ENCODE results near the gene CRISPLD2.

The CRISPLD2 gene

GRCh38 chr16:84800158-84800978 lies 19.4 kb upstream of the CRISPLD2 start:
- no peak for DNase-seq (ENCODE audit: low read depth, low spot score)

- DNase-seq (ENCODE audit: low read depth, low spot score), result no peak
Measured at GRCh38 chr16:84803146-84803545, 16.6 kb upstream of the CRISPLD2 start.

- DNase-seq (ENCODE audit: low read depth, low spot score), result no peak
Measured at GRCh38 chr16:84804326-84804725, 15.5 kb upstream of the CRISPLD2 start.

GRCh38 chr16:84806256-84806889 lies 13.4 kb upstream of the CRISPLD2 start:
- peak; percentile 59 for DNase-seq (ENCODE audit: low read depth, low spot score)

GRCh38 chr16:84806890-84807258 lies 12.9 kb upstream of the CRISPLD2 start:
- DNase-seq (ENCODE audit: low read depth, low spot score), result no peak

- no peak for DNase-seq (ENCODE audit: low read depth, low spot score)
Measured at GRCh38 chr16:84807776-84808175, 12.0 kb upstream of the CRISPLD2 start.

GRCh38 chr16:84808826-84809225 lies 11.0 kb upstream of the CRISPLD2 start:
- no peak for DNase-seq (ENCODE audit: low read depth, low spot score)

GRCh38 chr16:84810518-84811273 lies 9.1 kb upstream of the CRISPLD2 start:
- no peak for DNase-seq (ENCODE audit: low read depth, low spot score)

- no peak for DNase-seq (ENCODE audit: low read depth, low spot score)
Measured at GRCh38 chr16:84811529-84811928, 8.3 kb upstream of the CRISPLD2 start.

- DNase-seq (ENCODE audit: low read depth, low spot score), result no peak
Measured at GRCh38 chr16:84813141-84813934, 6.4 kb upstream of the CRISPLD2 start.

GRCh38 chr16:84815462-84815861 lies 4.3 kb upstream of the CRISPLD2 start:
- no peak for DNase-seq (ENCODE audit: low read depth, low spot score)

- no peak for DNase-seq (ENCODE audit: low read depth, low spot score)
Measured at GRCh38 chr16:84816023-84816422, 3.8 kb upstream of the CRISPLD2 start.

- no peak for DNase-seq (ENCODE audit: low read depth, low spot score)
Measured at GRCh38 chr16:84816485-84816884, 3.3 kb upstream of the CRISPLD2 start.

- no peak for DNase-seq (ENCODE audit: low read depth, low spot score)
Measured at GRCh38 chr16:84817206-84817605, 2.6 kb upstream of the CRISPLD2 start.

- no peak for DNase-seq (ENCODE audit: low read depth, low spot score)
Measured at GRCh38 chr16:84817613-84818012, 2.2 kb upstream of the CRISPLD2 start.

GRCh38 chr16:84818133-84818532 lies 1.7 kb upstream of the CRISPLD2 start:
- DNase-seq (ENCODE audit: low read depth, low spot score), result no peak

GRCh38 chr16:84818989-84819643 lies 669 bp upstream of the CRISPLD2 start:
- no peak for DNase-seq (ENCODE audit: low read depth, low spot score)

- no peak for DNase-seq (ENCODE audit: low read depth, low spot score)
Measured at GRCh38 chr16:84820305-84820684, 510 bp downstream of the CRISPLD2 start.

GRCh38 chr16:84820771-84821170 lies 986 bp downstream of the CRISPLD2 start:
- DNase-seq (ENCODE audit: low read depth, low spot score), result no peak

- DNase-seq (ENCODE audit: low read depth, low spot score), result no peak
Measured at GRCh38 chr16:84821179-84821578, 1.4 kb downstream of the CRISPLD2 start.

Measured in smooth muscle cell of the brain vasculature (primary cell).